A549 (cell line): ENCODE measurements around the gene NRG4. TPM values are rescaled to one million over a fixed set of nuclear protein-coding genes. Genes with fewer than 3 reads are reported as not detected.

Experiments used
- ATAC-seq, 2 experiments: fragments of 200-7000 bp in 1 of 2; fragments of >200 bp in 1 of 2; cut with Nextera tagmentation in 1 of 2; cut with Tn5 transposase in 1 of 2; 3 replicates each; pipeline versions ENCODE4 v1.8.0 to v1.9.1; 2018 to 2020; ENCODE audit warnings: mild to moderate bottlenecking in 1 of 2, moderate library complexity in 1 of 2
- CTCF ChIA-PET: fragments of 300-600 bp; sonication (Branson Sonifier 250); formaldehyde crosslinking; extraction: SDS; loops from one replicate; lab custom pipeline; 2021; ENCODE audit warnings: antibody characterized with exemption, inconsistent platforms; lab: Yijun Ruan, JAX
- POLR2A ChIA-PET: fragments of 350-600 bp; formaldehyde crosslinking; extraction: SDS; loops from one replicate; lab custom pipeline; 2021; ENCODE audit warnings: antibody characterized with exemption, inconsistent platforms; lab: Yijun Ruan, JAX
- DNase-seq, 2 experiments: peaks; one replicate each; pipeline versions ENCODE4 v3.0.0 to v3.0.0-alpha.2; 2011 to 2016; ENCODE audit warnings: low read depth in 1 of 2, low spot score in 1 of 2
- FAIRE-seq: peaks from 2 replicates; lab custom pipeline; 2011; peaks lifted over from hg19 to GRCh38; lab: Jason Lieb, UNC
- H3K27ac ChIP-seq, 2 experiments: fragments of >200 bp; sonication (Bioruptor Twin); formaldehyde crosslinking; 3 replicates each; pipeline ENCODE4 v1.5.1; 2016 to 2017
- H3K4me1 ChIP-seq: fragments of >200 bp; sonication (Bioruptor Twin); formaldehyde crosslinking; 3 replicates; pipeline ENCODE4 v1.6.1; 2016
- H3K4me2 ChIP-seq: fragments of >200 bp; sonication (Bioruptor Twin); formaldehyde crosslinking; 3 replicates; pipeline ENCODE4 v1.6.1; 2016
- H3K4me3 ChIP-seq: fragments of >200 bp; sonication (Bioruptor Twin); formaldehyde crosslinking; 3 replicates; pipeline ENCODE4 v1.5.1; 2016
- H3K9me3 ChIP-seq: fragments of >200 bp; sonication (Bioruptor Twin); formaldehyde crosslinking; 3 replicates; pipeline ENCODE4 v1.6.1; 2016
- BHLHE40 ChIP-seq: IDR thresholded peaks from 2 replicates; pipeline ENCODE4 v1.6.1; 2012; ENCODE audit warnings: low read depth, low read length, inconsistent platforms
- CHD2 ChIP-seq: fragments of 150-350 bp; IDR thresholded peaks from 2 replicates; pipeline ENCODE4 v1.6.1; 2014; ENCODE audit warnings: low read length; ENCODE audit not compliant: partially characterized antibody
- EHF ChIP-seq: fragments of 250-450 bp; sonication (Bioruptor Pico); IDR thresholded peaks from 2 replicates; pipeline ENCODE4 v1.5.0; 2020; ENCODE audit warnings: mild to moderate bottlenecking
- EP300 ChIP-seq, 2 experiments: fragments of >200 bp; sonication (Bioruptor Twin); formaldehyde crosslinking; IDR thresholded peaks; 2 replicates in 1 of 2; 3 replicates in 1 of 2; pipeline ENCODE4 v1.6.1; 2016 to 2017
- GATA3 ChIP-seq: IDR thresholded peaks from 2 replicates; pipeline ENCODE4 v1.6.1; 2012; ENCODE audit warnings: borderline replicate concordance
- HOXB13 ChIP-seq: fragments of 250-450 bp; sonication (Bioruptor Pico); IDR thresholded peaks from 2 replicates; pipeline ENCODE4 v1.5.0; 2020; ENCODE audit warnings: low read depth, mild to moderate bottlenecking, moderate library complexity
- KDM1A ChIP-seq: fragments of 200-600 bp; sonication (generic); IDR thresholded peaks from 2 replicates; pipeline ENCODE4 v1.6.1; 2016; ENCODE audit warnings: low read depth, mild to moderate bottlenecking
- KDM5A ChIP-seq: fragments of 200-600 bp; sonication (generic); IDR thresholded peaks from 2 replicates; pipeline ENCODE4 v1.6.1; 2016; ENCODE audit warnings: antibody characterized with exemption, mild to moderate bottlenecking
- MAFK ChIP-seq: fragments of 450-650 bp; IDR thresholded peaks from 2 replicates; pipeline ENCODE4 v1.6.1; 2014; ENCODE audit not compliant: partially characterized antibody
- PHF8 ChIP-seq: fragments of 200-600 bp; sonication (generic); IDR thresholded peaks from 2 replicates; pipeline ENCODE4 v1.6.1; 2016; ENCODE audit warnings: low read depth, mild to moderate bottlenecking, antibody characterized with exemption, moderate library complexity, borderline replicate concordance
- RAD21 ChIP-seq, 2 experiments: fragments of >200 bp in 1 of 2; sonication (Bioruptor Twin) in 1 of 2; formaldehyde crosslinking in 1 of 2; IDR thresholded peaks in 1 of 2; conservative IDR thresholded peaks in 1 of 2; 2 replicates in 1 of 2; 3 replicates in 1 of 2; pipeline ENCODE4 v1.6.1; 2012 to 2018; ENCODE audit warnings: inconsistent platforms in 1 of 2
- RFX5 ChIP-seq: fragments of 450-650 bp; IDR thresholded peaks from 2 replicates; pipeline ENCODE4 v1.7.1; 2014; ENCODE audit warnings: antibody characterized with exemption, mild to moderate bottlenecking, moderate library complexity
- RNF2 ChIP-seq: fragments of 200-600 bp; sonication (generic); IDR thresholded peaks from 2 replicates; pipeline ENCODE4 v1.6.1; 2016; ENCODE audit warnings: low read depth, mild to moderate bottlenecking, antibody characterized with exemption, moderate library complexity, borderline replicate concordance
- TFCP2L1 ChIP-seq: fragments of 250-450 bp; sonication (Bioruptor Pico); IDR thresholded peaks from 2 replicates; pipeline ENCODE4 v1.5.0; 2021; ENCODE audit warnings: mild to moderate bottlenecking
- TP53 ChIP-seq: fragments of 250-450 bp; sonication (Bioruptor Pico); IDR thresholded peaks from 2 replicates; pipeline ENCODE4 v1.5.0; 2021; ENCODE audit warnings: mild to moderate bottlenecking, moderate library complexity
- ZC3H11A ChIP-seq: fragments of 450-650 bp; IDR thresholded peaks from 2 replicates; pipeline ENCODE4 v1.6.1; 2014; ENCODE audit warnings: antibody characterized with exemption, mild to moderate bottlenecking
- ZNF302 ChIP-seq: fragments of 250-450 bp; sonication (Bioruptor Pico); IDR thresholded peaks from 2 replicates; pipeline ENCODE4 v1.9.0; 2021; ENCODE audit warnings: inconsistent platforms, mild to moderate bottlenecking, moderate library complexity
- WGBS: methylation state at CpG from one replicate; pipeline ENCODE4 v1.1.6; 2017; ENCODE audit errors: missing lambda C conversion rate; 5-methylcytosine and 5-hydroxymethylcytosine counted together
- polyA plus RNA-seq, 4 experiments: library from polyadenylated mRNA; depleted of rRNA in 3 of 4; stranded (reverse); fragments of >200 nt; fragmentation: RNase III in 1 of 4; extraction: RNeasy Plus Mini Kit Qiagen cat#74134 plus additional on column Dnase treatment in 1 of 4; gene quantifications; 2 replicates in 3 of 4; 3 replicates in 1 of 4; pipeline ENCODE4 v1.2.3, GENCODE V29; 2011 to 2017
- TF ChIP-seq, protein P1 (sequence below): fragments of 150-350 bp; IDR thresholded peaks from 2 replicates; pipeline ENCODE4 v1.6.1; 2014; ENCODE audit warnings: low read depth, mild to moderate bottlenecking, low read length
- TF ChIP-seq, protein P2 (sequence below): fragments of >200 bp; sonication (Bioruptor Twin); formaldehyde crosslinking; IDR thresholded peaks from 3 replicates; pipeline ENCODE4 v1.5.1; 2016
- TF ChIP-seq, protein P3 (sequence below): fragments of >200 bp; sonication (Bioruptor Twin); formaldehyde crosslinking; IDR thresholded peaks from 2 replicates; pipeline ENCODE4 v1.6.1; 2016
- TF ChIP-seq, protein P4 (sequence below): IDR thresholded peaks from 2 replicates; pipeline ENCODE4 v1.6.1; 2012
- TF ChIP-seq, protein P5 (sequence below): IDR thresholded peaks from 2 replicates; pipeline ENCODE4 v1.6.1; 2012; ENCODE audit warnings: low read depth, borderline replicate concordance

The NRG4 gene
- polyA plus RNA-seq, 2 of the 4 experiments (the other 2 are of a cell fraction): 0.56 to 9.2 TPM

DNA sequence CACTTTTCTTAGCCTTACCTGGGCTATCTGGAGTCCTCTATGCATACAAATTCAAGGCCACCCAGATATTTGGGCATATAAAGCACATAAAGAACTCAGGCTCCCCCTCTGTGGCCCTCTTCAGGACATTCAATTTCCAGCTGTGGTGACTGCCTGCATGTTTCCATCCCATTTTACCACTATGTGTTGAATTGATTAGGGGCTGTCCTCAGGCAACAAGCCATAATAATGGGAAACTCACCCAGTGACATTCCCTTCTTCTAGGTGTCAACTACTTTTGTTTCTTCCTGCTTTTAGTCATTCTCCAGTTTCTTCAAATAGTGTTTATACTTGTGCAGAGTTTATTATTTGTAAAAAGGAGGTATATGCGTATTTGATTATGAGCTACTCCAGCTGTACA is 18.0 kb downstream of the NRG4 start:
- H3K4me3 ChIP-seq: no peak overlapping the region
- 87% methylated on average over 1 of the region's 1 CpG for WGBS
- ChIA-PET CTCF (no interaction called here), POLR2A (no interaction called here)
- H3K4me1 ChIP-seq: no peaks in the 10 kb centered on the region
- FAIRE-seq (no peak), ATAC-seq (no peak), DNase-seq (no peak)
- H3K9me3 ChIP-seq: peaks cover 6% of the 10 kb centered on the region; the same call in 2 of the 3 replicates
- no peak overlapping the region for H3K4me2 ChIP-seq
- no peak for TF ChIP-seq RFX5
- no peak for TF ChIP-seq EP300 (IDR thresholded peaks at IDR 0.05)
- TF ChIP-seq, protein P1, sequence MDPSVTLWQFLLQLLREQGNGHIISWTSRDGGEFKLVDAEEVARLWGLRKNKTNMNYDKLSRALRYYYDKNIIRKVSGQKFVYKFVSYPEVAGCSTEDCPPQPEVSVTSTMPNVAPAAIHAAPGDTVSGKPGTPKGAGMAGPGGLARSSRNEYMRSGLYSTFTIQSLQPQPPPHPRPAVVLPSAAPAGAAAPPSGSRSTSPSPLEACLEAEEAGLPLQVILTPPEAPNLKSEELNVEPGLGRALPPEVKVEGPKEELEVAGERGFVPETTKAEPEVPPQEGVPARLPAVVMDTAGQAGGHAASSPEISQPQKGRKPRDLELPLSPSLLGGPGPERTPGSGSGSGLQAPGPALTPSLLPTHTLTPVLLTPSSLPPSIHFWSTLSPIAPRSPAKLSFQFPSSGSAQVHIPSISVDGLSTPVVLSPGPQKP: no peak
- TF ChIP-seq, protein P2, sequence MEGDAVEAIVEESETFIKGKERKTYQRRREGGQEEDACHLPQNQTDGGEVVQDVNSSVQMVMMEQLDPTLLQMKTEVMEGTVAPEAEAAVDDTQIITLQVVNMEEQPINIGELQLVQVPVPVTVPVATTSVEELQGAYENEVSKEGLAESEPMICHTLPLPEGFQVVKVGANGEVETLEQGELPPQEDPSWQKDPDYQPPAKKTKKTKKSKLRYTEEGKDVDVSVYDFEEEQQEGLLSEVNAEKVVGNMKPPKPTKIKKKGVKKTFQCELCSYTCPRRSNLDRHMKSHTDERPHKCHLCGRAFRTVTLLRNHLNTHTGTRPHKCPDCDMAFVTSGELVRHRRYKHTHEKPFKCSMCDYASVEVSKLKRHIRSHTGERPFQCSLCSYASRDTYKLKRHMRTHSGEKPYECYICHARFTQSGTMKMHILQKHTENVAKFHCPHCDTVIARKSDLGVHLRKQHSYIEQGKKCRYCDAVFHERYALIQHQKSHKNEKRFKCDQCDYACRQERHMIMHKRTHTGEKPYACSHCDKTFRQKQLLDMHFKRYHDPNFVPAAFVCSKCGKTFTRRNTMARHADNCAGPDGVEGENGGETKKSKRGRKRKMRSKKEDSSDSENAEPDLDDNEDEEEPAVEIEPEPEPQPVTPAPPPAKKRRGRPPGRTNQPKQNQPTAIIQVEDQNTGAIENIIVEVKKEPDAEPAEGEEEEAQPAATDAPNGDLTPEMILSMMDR: no peak
- TF ChIP-seq RAD21 (conservative IDR thresholded peaks at IDR 0.05 in 1 of 2, IDR thresholded peaks at IDR 0.05 in 1 of 2): no peak
- no peak for TF ChIP-seq ZNF302 (CRISPR knock-in tag)
- no peak for TF ChIP-seq KDM5A
- no peak for TF ChIP-seq EHF (CRISPR knock-in tag)
- TF ChIP-seq BHLHE40: no peak
- no peak for TF ChIP-seq HOXB13 (CRISPR knock-in tag)
- TF ChIP-seq ZC3H11A: no peak
- no peak overlapping the region for H3K27ac ChIP-seq

DNA sequence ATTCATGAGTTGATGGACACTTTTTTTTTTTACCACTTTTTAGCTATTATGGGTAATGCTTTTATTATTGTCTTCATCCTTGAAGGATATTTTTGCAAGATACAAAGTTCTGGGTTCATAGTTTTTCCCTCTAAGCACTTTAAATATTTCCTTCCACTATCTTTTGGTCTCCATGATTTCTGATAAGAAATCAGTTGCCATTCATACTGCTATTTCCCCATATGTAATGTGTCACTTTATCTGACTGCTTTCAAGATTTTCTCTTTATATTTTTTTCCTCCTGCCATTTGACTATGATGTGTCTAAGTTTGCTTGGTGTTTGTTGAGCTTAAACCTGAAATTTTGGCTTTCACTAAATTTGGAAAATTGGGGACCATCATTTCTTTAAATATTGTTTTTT is 19.3 kb downstream of the NRG4 start:
- DNase-seq: no peak
- Histone ChIP-seq H3K4me3 (no peak overlapping the region), H3K9me3 (peaks cover 6% of the 10 kb centered on the region; the same call in 2 of the 3 replicates), H3K4me2 (no peak overlapping the region), H3K27ac (no peak overlapping the region), H3K4me1 (no peaks in the 10 kb centered on the region)
- no peak for FAIRE-seq
- ATAC-seq: no peak
- ChIA-PET CTCF (interaction anchor here (0.6 to 1.0 kb wide), 2 partner anchors 14 to 146 kb away, joined by 3 to 7 read pairs; no protein-coding TSS in a partner anchor), POLR2A (no interaction called here)
- TF ChIP-seq, protein P3, sequence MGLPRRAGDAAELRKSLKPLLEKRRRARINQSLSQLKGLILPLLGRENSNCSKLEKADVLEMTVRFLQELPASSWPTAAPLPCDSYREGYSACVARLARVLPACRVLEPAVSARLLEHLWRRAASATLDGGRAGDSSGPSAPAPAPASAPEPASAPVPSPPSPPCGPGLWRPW: no peak
- TF ChIP-seq RNF2 (no peak), TFCP2L1 (CRISPR knock-in tag) (no peak), TP53 (CRISPR knock-in tag) (no peak), MAFK (no peak), GATA3 (no peak), CHD2 (no peak), PHF8 (no peak), KDM1A (no peak)
- TF ChIP-seq, protein P4, sequence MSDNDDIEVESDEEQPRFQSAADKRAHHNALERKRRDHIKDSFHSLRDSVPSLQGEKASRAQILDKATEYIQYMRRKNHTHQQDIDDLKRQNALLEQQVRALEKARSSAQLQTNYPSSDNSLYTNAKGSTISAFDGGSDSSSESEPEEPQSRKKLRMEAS: no peak
- TF ChIP-seq, protein P5, sequence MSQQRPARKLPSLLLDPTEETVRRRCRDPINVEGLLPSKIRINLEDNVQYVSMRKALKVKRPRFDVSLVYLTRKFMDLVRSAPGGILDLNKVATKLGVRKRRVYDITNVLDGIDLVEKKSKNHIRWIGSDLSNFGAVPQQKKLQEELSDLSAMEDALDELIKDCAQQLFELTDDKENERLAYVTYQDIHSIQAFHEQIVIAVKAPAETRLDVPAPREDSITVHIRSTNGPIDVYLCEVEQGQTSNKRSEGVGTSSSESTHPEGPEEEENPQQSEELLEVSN: no peak
